ENCODE data around the gene SPEF2. TPM values are rescaled to one million over a fixed set of nuclear protein-coding genes. Genes with fewer than 3 reads are reported as not detected.

SPEF2 gene
- total RNA-seq, 2 experiments from 2014 or later, result 10.6 to 13.0 TPM

- peaks cover 20% of the 10 kb centered on the region for H3K9me3 Mint-ChIP-seq
- CTCF ChIA-PET, result no interaction called here
- no peak for DNase-seq
- no peak overlapping the region for H3K4me3 Mint-ChIP-seq
- intact Hi-C loops (cut with micrococcal nuclease), result no loop called here
- POLR2A ChIA-PET, result interaction anchor here (0.6 kb wide), 1 partner anchor 13 kb away, joined by 3 read pairs; no protein-coding TSS in a partner anchor
- H3K36me3 Mint-ChIP-seq, result peaks cover 14% of the 10 kb centered on the region
- peak overlapping the region; percentile 16 for H3K27ac Mint-ChIP-seq
- peaks cover 47% of the 10 kb centered on the region for H3K4me1 Mint-ChIP-seq (ENCODE audit: low read depth)
- H3K27me3 Mint-ChIP-seq, result no peaks in the 10 kb centered on the region
These were observed 123.6 kb downstream of the SPEF2 start for GRCh38 chr5:35741126-35741716.

- Mint-ChIP-seq H3K27me3 (no peaks in the 10 kb centered on the region), H3K9me3 (peaks cover 17% of the 10 kb centered on the region), H3K27ac (no peak overlapping the region), H3K36me3 (peaks cover 9% of the 10 kb centered on the region), H3K4me3 (no peak overlapping the region), H3K4me1 (ENCODE audit: low read depth) (peaks cover 40% of the 10 kb centered on the region)
- no peak for DNase-seq
- intact Hi-C loops (cut with micrococcal nuclease), result no loop called here
- ChIA-PET CTCF (no interaction called here), POLR2A (interaction anchor here (0.6 kb wide), 1 partner anchor 13 kb away, joined by 3 read pairs; no protein-coding TSS in a partner anchor)
These were observed 124.3 kb downstream of the SPEF2 start for GRCh38 chr5:35741971-35742370.

GRCh38 chr5:35743644-35744043 lies 126.0 kb downstream of the SPEF2 start:
- Mint-ChIP-seq H3K27me3 (no peaks in the 10 kb centered on the region), H3K36me3 (peaks cover 8% of the 10 kb centered on the region), H3K4me1 (ENCODE audit: low read depth) (peaks cover 40% of the 10 kb centered on the region), H3K27ac (no peak overlapping the region), H3K9me3 (peaks cover 16% of the 10 kb centered on the region), H3K4me3 (no peak overlapping the region)
- intact Hi-C loops (cut with micrococcal nuclease), result no loop called here
- ChIA-PET CTCF (no interaction called here), POLR2A (no interaction called here)
- no peak for DNase-seq

GRCh38 chr5:35745193-35745592 lies 127.5 kb downstream of the SPEF2 start:
- no peaks in the 10 kb centered on the region for H3K27me3 Mint-ChIP-seq
- ChIA-PET CTCF (interaction anchor here (0.9 kb wide), 1 partner anchor 32 kb away, joined by 3 read pairs; no protein-coding TSS in a partner anchor), POLR2A (no interaction called here)
- H3K36me3 Mint-ChIP-seq, result peaks cover 5% of the 10 kb centered on the region
- peaks cover 18% of the 10 kb centered on the region for H3K9me3 Mint-ChIP-seq
- intact Hi-C loops (cut with micrococcal nuclease), result no loop called here
- DNase-seq, result no peak
- peak overlapping the region; percentile 14 for H3K4me3 Mint-ChIP-seq
- H3K4me1 Mint-ChIP-seq (ENCODE audit: low read depth), result peaks cover 41% of the 10 kb centered on the region
- H3K27ac Mint-ChIP-seq, result no peak overlapping the region

- Mint-ChIP-seq H3K9me3 (peaks cover 18% of the 10 kb centered on the region), H3K27me3 (no peaks in the 10 kb centered on the region), H3K36me3 (peaks cover 5% of the 10 kb centered on the region), H3K4me1 (ENCODE audit: low read depth) (peaks cover 37% of the 10 kb centered on the region), H3K27ac (no peak overlapping the region), H3K4me3 (no peak overlapping the region)
- CTCF ChIA-PET, result interaction anchor here (0.9 to 2.1 kb wide), 2 partner anchors 32 to 94 kb away, joined by 3 to 5 read pairs; no protein-coding TSS in a partner anchor
- intact Hi-C loops (cut with micrococcal nuclease), result no loop called here
- POLR2A ChIA-PET, result no interaction called here
- no peak for DNase-seq
These were observed 128.0 kb downstream of the SPEF2 start for GRCh38 chr5:35745660-35746059.

- no peak overlapping the region for H3K4me3 Mint-ChIP-seq
- H3K9me3 Mint-ChIP-seq, result peaks cover 8% of the 10 kb centered on the region
- ChIA-PET POLR2A (no interaction called here), CTCF (interaction anchor here (1.2 kb wide), 1 partner anchor 173 kb away, joined by 5 read pairs; no protein-coding TSS in a partner anchor)
- peaks cover 17% of the 10 kb centered on the region for H3K4me1 Mint-ChIP-seq (ENCODE audit: low read depth)
- intact Hi-C loops (cut with micrococcal nuclease), result no loop called here
- no peak overlapping the region for H3K27ac Mint-ChIP-seq
- DNase-seq, result no peak
- no peaks in the 10 kb centered on the region for H3K27me3 Mint-ChIP-seq
- peaks cover under 1% of the 10 kb centered on the region for H3K36me3 Mint-ChIP-seq
These were observed 134.3 kb downstream of the SPEF2 start for GRCh38 chr5:35752012-35752411.

GRCh38 chr5:35753500-35753899 lies 135.8 kb downstream of the SPEF2 start:
- ChIA-PET CTCF (interaction anchor here (1.0 to 2.2 kb wide), 2 partner anchors 24 to 102 kb away, joined by 7 read pairs; no protein-coding TSS in a partner anchor), POLR2A (no interaction called here)
- H3K4me1 Mint-ChIP-seq (ENCODE audit: low read depth), result peaks cover 17% of the 10 kb centered on the region
- no peak for DNase-seq
- H3K27me3 Mint-ChIP-seq, result no peaks in the 10 kb centered on the region
- intact Hi-C loops (cut with micrococcal nuclease), result no loop called here
- H3K4me3 Mint-ChIP-seq, result no peak overlapping the region
- no peaks in the 10 kb centered on the region for H3K36me3 Mint-ChIP-seq
- peaks cover 4% of the 10 kb centered on the region for H3K9me3 Mint-ChIP-seq
- H3K27ac Mint-ChIP-seq, result no peak overlapping the region

GRCh38 chr5:35754481-35754880 lies 136.8 kb downstream of the SPEF2 start:
- Mint-ChIP-seq H3K9me3 (peaks cover 1% of the 10 kb centered on the region), H3K4me1 (ENCODE audit: low read depth) (peaks cover 8% of the 10 kb centered on the region), H3K27ac (no peak overlapping the region), H3K4me3 (no peak overlapping the region), H3K27me3 (no peaks in the 10 kb centered on the region), H3K36me3 (no peaks in the 10 kb centered on the region)
- CTCF ChIA-PET, result interaction anchor here (1.0 to 2.2 kb wide), 2 partner anchors 23 to 103 kb away, joined by 7 read pairs; no protein-coding TSS in a partner anchor
- no peak for DNase-seq
- POLR2A ChIA-PET, result interaction anchor here (1.2 kb wide), 1 partner anchor 13 kb away, joined by 3 read pairs; no protein-coding TSS in a partner anchor
- intact Hi-C loops (cut with micrococcal nuclease), result no loop called here

- ChIA-PET CTCF (no interaction called here), POLR2A (no interaction called here)
- Mint-ChIP-seq H3K9me3 (no peaks in the 10 kb centered on the region), H3K27me3 (no peaks in the 10 kb centered on the region), H3K4me1 (ENCODE audit: low read depth) (peaks cover 5% of the 10 kb centered on the region), H3K27ac (no peak overlapping the region), H3K36me3 (no peaks in the 10 kb centered on the region), H3K4me3 (no peak overlapping the region)
- intact Hi-C loops (cut with micrococcal nuclease), result no loop called here
- no peak for DNase-seq
These were observed 138.3 kb downstream of the SPEF2 start for GRCh38 chr5:35755966-35756365.

- intact Hi-C loops (cut with micrococcal nuclease), result no loop called here
- POLR2A ChIA-PET, result no interaction called here
- no peak for DNase-seq
- no peak overlapping the region for H3K4me3 Mint-ChIP-seq
- H3K36me3 Mint-ChIP-seq, result no peaks in the 10 kb centered on the region
- H3K9me3 Mint-ChIP-seq, result no peaks in the 10 kb centered on the region
- no peaks in the 10 kb centered on the region for H3K27me3 Mint-ChIP-seq
- CTCF ChIA-PET, result interaction anchor here (0.6 to 0.8 kb wide), 3 partner anchors 107 to 168 kb away, joined by 3 to 4 read pairs (median 3); no protein-coding TSS in a partner anchor
- peaks cover 19% of the 10 kb centered on the region for H3K4me1 Mint-ChIP-seq (ENCODE audit: low read depth)
- no peak overlapping the region for H3K27ac Mint-ChIP-seq
These were observed 140.6 kb downstream of the SPEF2 start for GRCh38 chr5:35758151-35758724.

GRCh38 chr5:35761541-35761940 lies 143.9 kb downstream of the SPEF2 start:
- no peak overlapping the region for H3K4me3 Mint-ChIP-seq
- no peaks in the 10 kb centered on the region for H3K27me3 Mint-ChIP-seq
- ChIA-PET POLR2A (no interaction called here), CTCF (interaction anchor here (1.5 kb wide), 1 partner anchor 16 kb away, joined by 5 read pairs; no protein-coding TSS in a partner anchor)
- no peak overlapping the region for H3K27ac Mint-ChIP-seq
- H3K36me3 Mint-ChIP-seq, result no peaks in the 10 kb centered on the region
- no peak for DNase-seq
- H3K4me1 Mint-ChIP-seq (ENCODE audit: low read depth), result peaks cover 21% of the 10 kb centered on the region
- intact Hi-C loops (cut with micrococcal nuclease), result no loop called here
- H3K9me3 Mint-ChIP-seq, result no peaks in the 10 kb centered on the region

- ChIA-PET CTCF (interaction anchor here (1.5 kb wide), 1 partner anchor 15 kb away, joined by 5 read pairs; no protein-coding TSS in a partner anchor), POLR2A (no interaction called here)
- no peak for DNase-seq
- Mint-ChIP-seq H3K27me3 (no peaks in the 10 kb centered on the region), H3K9me3 (no peaks in the 10 kb centered on the region), H3K4me3 (no peak overlapping the region), H3K4me1 (ENCODE audit: low read depth) (peaks cover 21% of the 10 kb centered on the region), H3K27ac (peak overlapping the region; percentile 4), H3K36me3 (no peaks in the 10 kb centered on the region)
- intact Hi-C loops (cut with micrococcal nuclease), result no loop called here
These were observed 144.7 kb downstream of the SPEF2 start for GRCh38 chr5:35762368-35762767.

All from activated CD4-positive, alpha-beta memory T cell treated with anti-CD3 and anti-CD28 coated beads for 36 hours (primary cell).